SKM-1 treated with dmso at 0.1 percent for 144 hours (cell line): ENCODE results near the gene CHRNB1.

Experiments
- DNase-seq: peaks from one replicate; lab custom pipeline; 2025; ENCODE audit not compliant: unreplicated experiment; lab: John Stamatoyannopoulos, UW

The CHRNB1 gene

GRCh38 chr17:7437950-7438614 is 6.8 kb upstream of the CHRNB1 start:
- no peak for DNase-seq

- DNase-seq: no peak
Observed at GRCh38 chr17:7438656-7439460, 6.0 kb upstream of the CHRNB1 start.

GRCh38 chr17:7439462-7440112 is 5.3 kb upstream of the CHRNB1 start, which contains the start of gene FGF11:
Gene FGF11, plus strand, starts transcription at chr17:7439512. Its CDS starts 109 bp downstream, at chr17:7439621.
- DNase-seq: no peak

GRCh38 chr17:7440113-7440833 is 4.6 kb upstream of the CHRNB1 start:
- DNase-seq: no peak

- DNase-seq: no peak
Observed at GRCh38 chr17:7440834-7441195, 4.0 kb upstream of the CHRNB1 start.

GRCh38 chr17:7441266-7441665 is 3.6 kb upstream of the CHRNB1 start:
- DNase-seq: no peak

- no peak for DNase-seq
Observed at GRCh38 chr17:7442142-7442541, 2.7 kb upstream of the CHRNB1 start.

- no peak for DNase-seq
Observed at GRCh38 chr17:7443499-7444485, 1.1 kb upstream of the CHRNB1 start.

GRCh38 chr17:7445619-7445968 is 733 bp downstream of the CHRNB1 start:
- no peak for DNase-seq

GRCh38 chr17:7448461-7448860 is 3.6 kb downstream of the CHRNB1 start:
- DNase-seq: no peak

GRCh38 chr17:7459961-7460545 is 15.2 kb downstream of the CHRNB1 start:
- DNase-seq: no peak

GRCh38 chr17:7460850-7461660 is 16.2 kb downstream of the CHRNB1 start:
- no peak for DNase-seq

- no peak for DNase-seq
Observed at GRCh38 chr17:7462474-7463371, 17.9 kb downstream of the CHRNB1 start.

GRCh38 chr17:7463372-7463846 is 18.5 kb downstream of the CHRNB1 start:
- DNase-seq: no peak

- DNase-seq: no peak
Observed at GRCh38 chr17:7464081-7464480, 19.2 kb downstream of the CHRNB1 start.

GRCh38 chr17:7465597-7466275 is 20.9 kb downstream of the CHRNB1 start:
- DNase-seq: no peak

GRCh38 chr17:7466318-7466638 is 21.4 kb downstream of the CHRNB1 start:
- DNase-seq: no peak
